Transverse colon (tissue), 4 donors: ENCODE data around the gene THAP7. TPM values are rescaled to one million over a fixed set of nuclear protein-coding genes. Genes with fewer than 3 reads are reported as not detected.

ENCODE experiments used
- DNase-seq: peaks from one replicate; pipeline ENCODE4 v3.0.0-alpha.2; 2019
- H3K27ac ChIP-seq, 4 donors: fragments of 200-600 bp; sonication (generic); 2 replicates each; pipeline ENCODE4 v1.5.1; 2016 to 2018; ENCODE audit warnings: inconsistent platforms in 4 of 4
- H3K27me3 ChIP-seq: fragments of 200-600 bp; sonication (generic); 2 replicates; pipeline ENCODE4 v1.5.1; 2017; ENCODE audit warnings: inconsistent platforms
- H3K36me3 ChIP-seq, 4 donors: fragments of 200-600 bp; sonication (generic); 2 replicates each; pipeline ENCODE4 v1.5.1; 2017 to 2019; ENCODE audit warnings: inconsistent platforms in 4 of 4
- H3K4me1 ChIP-seq, 4 donors: fragments of 200-600 bp; sonication (generic); 2 replicates each; pipeline ENCODE4 v1.5.1; 2017 to 2020; ENCODE audit warnings: inconsistent platforms in 4 of 4
- H3K4me3 ChIP-seq, 4 donors: fragments of 200-600 bp; sonication (generic); 1 replicate in 1 of 4; 2 replicates in 3 of 4; pipeline versions ENCODE4 v1.5.1 to v1.6.1; 2017 to 2019; ENCODE audit warnings: inconsistent platforms in 4 of 4
- H3K9me3 ChIP-seq, 2 donors: fragments of 200-600 bp; sonication (generic); 2 replicates each; pipeline ENCODE4 v1.5.1; 2017 to 2019; ENCODE audit warnings: inconsistent platforms in 2 of 2
- EP300 ChIP-seq: sonication (generic); formaldehyde crosslinking; IDR thresholded peaks from one replicate; pipeline ENCODE4 v1.6.1; 2017; ENCODE audit warnings: antibody characterized with exemption, low read depth
- POLR2A ChIP-seq: fragments of 450-650 bp; IDR thresholded peaks from one replicate; pipeline ENCODE4 v1.6.1; 2016; ENCODE audit warnings: antibody characterized with exemption, mild to moderate bottlenecking, moderate library complexity
- POLR2AphosphoS5 ChIP-seq, 3 donors: sonication (generic); formaldehyde crosslinking; IDR thresholded peaks; one replicate each; pipeline ENCODE4 v1.6.1; 2016; ENCODE audit warnings: antibody characterized with exemption in 3 of 3
- WGBS, 2 donors: methylation state at CpG; one replicate each; pipeline ENCODE4 v1.1.5; 2018; ENCODE audit warnings: low coverage in 1 of 2; 5-methylcytosine and 5-hydroxymethylcytosine counted together
- in situ Hi-C, 4 donors: fragments of 200-750 bp; cut with MboI; loops; one replicate each; pipeline versions ENCODE4 v1.15.0 to v1.15.1; 2017; ENCODE audit warnings: low sequenced_read_pairs in 3 of 4, low pct_ligation_motif_present in 1 of 4, low pct_unique_long_range_greater_than_20kb in 1 of 4
- intact Hi-C: fragments of 100-400 bp; cut with DNase I; formaldehyde crosslinking; loops from one replicate; pipeline ENCODE4 v1.15.1; 2023; ENCODE audit warnings: low total_unique reads
- total RNA-seq, 4 donors: library from RNA; depleted of rRNA; stranded (reverse); fragments of >200 nt; gene quantifications; one replicate each; pipeline ENCODE4 v1.1.0, GENCODE V29; 2016
- TF ChIP-seq, protein P1 (sequence below), 5 experiments: fragments of 200-600 bp in 3 of 5; fragments of 450-650 bp in 2 of 5; sonication (generic) in 3 of 5; IDR thresholded peaks; 1 replicate in 2 of 5; 2 replicates in 3 of 5; pipeline ENCODE4 v1.5.1; 2016 to 2017; ENCODE audit warnings: antibody characterized with exemption in 5 of 5, inconsistent platforms in 3 of 5, mild to moderate bottlenecking in 2 of 5, moderate library complexity in 1 of 5

The THAP7 gene
- total RNA-seq, 4 donors from 2014 or later, result 27.0 to 51.5 (median 32.7) TPM

DNA sequence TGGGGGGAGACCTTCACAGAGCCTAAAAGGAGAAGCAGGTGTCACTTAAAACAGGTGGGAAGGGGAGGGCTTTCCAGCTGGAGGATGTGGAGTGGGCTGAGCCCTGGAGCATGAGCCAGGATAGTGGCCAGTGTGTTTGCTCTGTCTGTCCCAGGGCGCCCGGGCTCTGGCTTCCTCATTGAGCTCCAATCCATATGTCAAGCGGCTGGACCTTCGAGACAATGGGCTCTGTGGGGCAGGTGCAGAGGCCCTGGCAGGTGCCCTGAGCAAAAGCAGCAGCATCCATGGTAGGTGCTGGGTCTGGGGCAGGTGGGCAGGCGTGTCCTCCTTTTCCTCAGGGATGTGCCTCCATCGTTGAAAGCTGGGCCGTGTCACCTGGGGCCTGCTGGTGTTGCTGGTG, 45.8 kb upstream of the THAP7 start:
- H3K9me3 ChIP-seq, result no peaks in the 10 kb centered on the region
- H3K4me3 ChIP-seq, result no peak overlapping the region
- WGBS, 2 donors, result 58% methylated on average over 7 of the region's 7 CpGs; no CpG with 5 or more reads in 1 of the 2 donors
- H3K27ac ChIP-seq, result no peak overlapping the region
- H3K4me1 ChIP-seq, result peaks cover 9 to 27% (median 21%) of the 10 kb centered on the region in 4 donors
- in situ Hi-C loops, result no loop called here
- no peaks in the 10 kb centered on the region for H3K36me3 ChIP-seq
- TF ChIP-seq POLR2AphosphoS5 (IDR thresholded peaks at IDR 0.05) (no peak), EP300 (no peak), POLR2A (no peak)
- TF ChIP-seq, protein P1, sequence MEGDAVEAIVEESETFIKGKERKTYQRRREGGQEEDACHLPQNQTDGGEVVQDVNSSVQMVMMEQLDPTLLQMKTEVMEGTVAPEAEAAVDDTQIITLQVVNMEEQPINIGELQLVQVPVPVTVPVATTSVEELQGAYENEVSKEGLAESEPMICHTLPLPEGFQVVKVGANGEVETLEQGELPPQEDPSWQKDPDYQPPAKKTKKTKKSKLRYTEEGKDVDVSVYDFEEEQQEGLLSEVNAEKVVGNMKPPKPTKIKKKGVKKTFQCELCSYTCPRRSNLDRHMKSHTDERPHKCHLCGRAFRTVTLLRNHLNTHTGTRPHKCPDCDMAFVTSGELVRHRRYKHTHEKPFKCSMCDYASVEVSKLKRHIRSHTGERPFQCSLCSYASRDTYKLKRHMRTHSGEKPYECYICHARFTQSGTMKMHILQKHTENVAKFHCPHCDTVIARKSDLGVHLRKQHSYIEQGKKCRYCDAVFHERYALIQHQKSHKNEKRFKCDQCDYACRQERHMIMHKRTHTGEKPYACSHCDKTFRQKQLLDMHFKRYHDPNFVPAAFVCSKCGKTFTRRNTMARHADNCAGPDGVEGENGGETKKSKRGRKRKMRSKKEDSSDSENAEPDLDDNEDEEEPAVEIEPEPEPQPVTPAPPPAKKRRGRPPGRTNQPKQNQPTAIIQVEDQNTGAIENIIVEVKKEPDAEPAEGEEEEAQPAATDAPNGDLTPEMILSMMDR (IDR thresholded peaks at IDR 0.05), result no peak
- DNase-seq, result no peak
- H3K27me3 ChIP-seq, result peaks cover 15% of the 10 kb centered on the region
- intact Hi-C loops, result no loop called here

DNA sequence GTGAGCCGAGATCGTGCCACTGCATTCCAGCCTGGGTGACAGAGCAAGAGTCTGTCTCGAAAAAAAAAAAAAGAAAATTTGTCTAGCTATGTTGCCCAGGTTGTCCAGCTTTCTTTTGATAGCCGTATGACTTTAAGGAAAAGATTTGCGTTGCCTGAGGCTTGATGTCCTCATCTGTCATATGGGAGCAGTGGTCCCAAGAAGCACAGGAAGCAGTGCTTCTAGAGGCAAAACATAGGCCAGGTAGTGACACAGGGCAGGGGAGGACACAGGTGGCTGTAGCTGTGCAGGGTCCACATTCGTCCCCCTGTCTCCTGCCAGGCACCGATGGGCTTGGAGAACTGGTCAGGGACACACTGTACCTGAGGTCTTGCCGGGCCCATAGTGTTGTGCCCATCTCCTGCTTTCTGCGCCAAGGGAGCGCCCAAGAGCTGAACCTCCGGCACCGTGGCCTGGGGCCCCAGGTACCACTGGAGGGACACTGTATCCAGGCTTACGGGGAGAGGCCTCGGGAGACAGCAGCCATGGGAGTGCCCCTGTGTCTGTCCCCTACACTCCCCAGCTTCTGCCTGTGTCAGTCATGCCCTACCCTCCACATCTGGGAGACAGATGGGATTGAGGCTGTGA, 45.2 kb upstream of the THAP7 start:
- H3K4me3 ChIP-seq, result no peak overlapping the region
- no peaks in the 10 kb centered on the region for H3K36me3 ChIP-seq
- WGBS, 2 donors, result 87 to 92% methylated on average over 5 to 14 of the region's 14 CpGs
- H3K27me3 ChIP-seq, result peaks cover 15% of the 10 kb centered on the region
- H3K4me1 ChIP-seq, result peaks cover 9 to 27% (median 21%) of the 10 kb centered on the region in 4 donors
- TF ChIP-seq, protein P1 (IDR thresholded peaks at IDR 0.05), result no peak
- TF ChIP-seq POLR2A, result no peak
- no peak for TF ChIP-seq EP300
- no peak for TF ChIP-seq POLR2AphosphoS5 (IDR thresholded peaks at IDR 0.05)
- in situ Hi-C loops, result no loop called here
- no peaks in the 10 kb centered on the region for H3K9me3 ChIP-seq
- H3K27ac ChIP-seq, result no peak overlapping the region
- DNase-seq, result no peak
- intact Hi-C loops, result no loop called here

DNA sequence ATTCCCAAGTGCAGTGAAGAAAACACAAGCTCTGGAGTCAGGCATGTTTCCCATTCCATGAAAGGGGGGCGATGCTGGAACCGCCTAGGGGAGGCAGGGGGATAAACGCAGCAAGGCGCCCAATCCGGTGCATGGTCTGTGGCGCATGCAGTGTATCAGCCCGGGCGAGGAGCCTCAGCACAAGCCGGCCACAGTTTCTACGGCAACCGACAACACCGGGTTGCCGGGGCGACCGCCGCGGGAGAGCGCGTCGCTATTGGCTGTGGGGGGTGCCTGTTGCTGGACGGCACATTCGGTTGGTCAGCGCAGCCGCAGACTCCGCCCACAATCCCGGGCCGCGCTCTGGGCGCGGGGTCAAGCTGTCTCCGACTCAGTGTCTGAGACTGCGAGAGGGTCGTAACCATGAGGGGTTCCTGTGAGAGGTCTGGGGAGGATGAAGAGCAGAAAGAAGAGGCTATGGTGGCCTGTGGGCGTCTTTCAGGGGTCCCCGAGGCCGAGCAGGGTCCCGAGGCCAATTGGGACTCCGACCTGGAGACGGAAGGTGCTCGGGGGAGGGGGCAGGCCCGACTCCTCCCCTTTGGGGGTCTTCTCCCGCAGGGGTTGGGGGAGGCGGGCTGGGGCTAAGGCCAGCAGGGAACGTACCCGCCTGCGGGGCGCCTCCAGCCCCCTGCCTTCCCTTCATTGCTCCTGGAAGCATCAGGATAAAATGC, 43.8 kb upstream of the THAP7 start, which contains the start of gene LRRC74B:
Gene LRRC74B (plus strand): TSS at position 362 of the 710 bp plus-strand sequence. CDS start 41 bp downstream, at position 403.
- DNase-seq, result peak; percentile 88
- peak within 1 kb of the TSS in 3 of 4 donors; percentile 26 to 44 (median 30) for H3K4me3 ChIP-seq
- peaks cover 15% of the 10 kb centered on the region for H3K27me3 ChIP-seq
- H3K36me3 ChIP-seq, result no peaks in the 10 kb centered on the region
- no peaks in the 10 kb centered on the region for H3K9me3 ChIP-seq
- in situ Hi-C loops (no loop called here), intact Hi-C loops (no loop called here)
- 4% methylated on average over 42 of the region's 47 CpGs; no CpG with 5 or more reads in 1 of the 2 donors for WGBS, 2 donors
- H3K4me1 ChIP-seq, result peaks cover 9 to 27% (median 21%) of the 10 kb centered on the region in 4 donors
- TF ChIP-seq POLR2AphosphoS5 (IDR thresholded peaks at IDR 0.05), result no peak
- TF ChIP-seq, protein P1 (IDR thresholded peaks at IDR 0.05), result no peak
- TF ChIP-seq POLR2A, result no peak
- no peak for TF ChIP-seq EP300
- H3K27ac ChIP-seq, result peak within 1 kb of the TSS in 2 of 4 donors; percentile 2 to 75

DNA sequence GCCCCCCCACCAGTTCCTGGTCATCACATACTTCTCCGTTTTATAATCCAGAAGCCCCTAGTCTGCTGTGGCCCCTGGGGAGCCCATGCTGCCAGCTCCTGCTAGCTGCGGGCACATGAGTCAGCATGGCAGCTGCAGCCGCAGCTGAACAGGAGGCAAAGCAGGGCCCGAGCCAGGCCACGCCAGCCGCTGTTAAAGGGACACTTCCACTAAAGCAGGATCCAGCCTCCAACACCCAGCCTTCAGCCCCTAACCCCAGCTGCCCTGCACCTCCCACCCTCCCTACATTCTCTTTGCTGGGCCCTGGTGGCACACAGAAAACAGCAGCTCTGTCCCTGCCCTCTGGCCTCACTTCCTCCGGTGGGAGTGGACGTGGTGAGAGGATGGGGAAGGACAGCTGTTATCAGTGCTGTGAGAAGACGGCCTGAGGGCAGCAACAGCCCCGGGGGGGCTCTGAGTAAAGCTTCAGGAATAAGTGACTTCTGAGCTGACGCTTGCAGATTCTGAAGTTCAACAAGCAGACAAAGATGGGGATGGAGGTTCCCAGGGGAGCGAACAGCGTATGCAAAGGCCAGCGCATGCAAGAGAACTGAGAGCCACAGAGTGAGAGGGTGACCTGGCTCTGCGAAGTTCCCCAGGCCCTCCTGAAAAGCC, 43.1 kb upstream of the THAP7 start:
- Histone ChIP-seq H3K36me3 (no peaks in the 10 kb centered on the region), H3K4me1 (peaks cover 9 to 27% (median 21%) of the 10 kb centered on the region in 4 donors), H3K4me3 (peak overlapping the region in 3 of 4 donors; percentile 26 to 44 (median 30)), H3K27ac (peak overlapping the region in 1 of 4 donors; percentile 75), H3K27me3 (peaks cover 15% of the 10 kb centered on the region), H3K9me3 (no peaks in the 10 kb centered on the region)
- in situ Hi-C loops, result no loop called here
- DNase-seq, result no peak
- TF ChIP-seq, protein P1 (IDR thresholded peaks at IDR 0.05), result no peak
- TF ChIP-seq POLR2A (no peak), POLR2AphosphoS5 (IDR thresholded peaks at IDR 0.05) (no peak), EP300 (no peak)
- 13 to 21% methylated on average over 7 to 15 of the region's 15 CpGs for WGBS, 2 donors
- intact Hi-C loops, result no loop called here
